NT2/D1 (cell line): ENCODE measurements around the gene B3GLCT.

ENCODE experiments used
- SUZ12 ChIP-seq: IDR thresholded peaks from 2 replicates; pipeline ENCODE4 v1.6.1; 2011; ENCODE audit not compliant: insufficient read length, insufficient read depth; ENCODE audit errors: extremely low read depth
- YY1 ChIP-seq: IDR thresholded peaks from 2 replicates; pipeline ENCODE4 v1.6.1; 2011; ENCODE audit not compliant: insufficient read length, insufficient read depth
- ZNF274 ChIP-seq: IDR thresholded peaks from 2 replicates; pipeline ENCODE4 v1.6.1; 2011; ENCODE audit warnings: mild to moderate bottlenecking, low read depth, low read length

DNA sequence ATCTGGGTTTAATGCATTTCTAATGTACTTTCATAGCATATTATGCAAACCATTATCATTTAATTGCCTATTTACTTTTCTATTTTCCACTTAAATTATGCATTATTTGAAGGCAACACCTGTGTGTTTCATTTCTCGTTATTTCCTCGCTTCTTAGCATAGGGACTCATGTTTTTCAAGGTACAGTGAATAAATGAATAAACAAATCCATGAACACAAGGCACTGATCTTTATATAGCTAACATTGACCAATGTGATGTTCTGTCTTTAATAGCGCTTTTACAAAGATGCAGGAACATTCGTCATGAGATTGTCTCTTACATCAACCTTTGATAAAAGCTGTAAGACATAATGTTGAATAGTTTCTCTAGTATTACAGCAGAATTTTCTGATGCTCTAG, 121.2 kb downstream of the B3GLCT start:
- TF ChIP-seq SUZ12 (no peak), ZNF274 (no peak), YY1 (no peak)
